Measurements from ENCODE around the gene BABAM2. TPM values are rescaled to one million over a fixed set of nuclear protein-coding genes. Genes with fewer than 3 reads are reported as not detected.
"Not testable (repeated sequence)": the region's sequence is repeated elsewhere in the genome, so short reads cannot be mapped to it uniquely, and the experiment has no call there.

Gene BABAM2
- total RNA-seq, 1 donor from 2014 or later: 34.6 TPM

DNA sequence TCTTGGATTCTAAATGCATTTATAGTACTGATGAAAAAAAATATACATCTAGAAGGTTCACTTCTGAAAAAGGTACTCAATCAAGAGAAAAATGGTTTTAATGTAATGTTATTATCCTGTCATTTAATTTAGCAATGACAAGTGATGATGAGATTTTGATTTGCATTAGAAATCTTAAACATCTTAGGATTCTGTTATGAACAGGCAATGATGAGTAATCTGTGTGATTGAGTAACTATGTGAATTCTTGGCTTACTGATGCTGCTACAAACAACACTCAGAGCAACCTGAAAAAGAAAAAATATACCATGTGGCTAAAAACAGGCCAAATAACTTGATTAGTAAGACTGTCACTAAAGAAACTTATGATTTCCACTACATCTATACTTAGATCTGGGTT, 30.4 kb upstream of the BABAM2 start:
- H4K20me1 ChIP-seq (ENCODE audit: low read depth): no peaks in the 10 kb centered on the region
- H3K27me3 ChIP-seq: no peaks in the 10 kb centered on the region
- no peaks in the 10 kb centered on the region for H3K79me2 ChIP-seq (ENCODE audit: low read depth)
- H3K4me3 ChIP-seq: no peak overlapping the region
- no peak overlapping the region for H2AFZ ChIP-seq (replicated peaks)
- peaks cover 8% of the 10 kb centered on the region for H3K9me3 ChIP-seq (ENCODE audit: low read depth)
- Mint-ChIP-seq H3K27me3 (ENCODE audit: insufficient read depth, low read depth) (peaks cover 2% of the 10 kb centered on the region), H3K27ac (no peak overlapping the region), H3K4me3 (no peak overlapping the region), H3K4me1 (peaks cover 2% of the 10 kb centered on the region), H3K9me3 (peaks cover 14% of the 10 kb centered on the region), H3K36me3 (no peaks in the 10 kb centered on the region)
- peaks cover 6% of the 10 kb centered on the region for H3K4me1 ChIP-seq
- no peak overlapping the region for H3K9ac ChIP-seq
- DNase-seq (ENCODE audit: low spot score): no peak
- no peak overlapping the region for H3K4me2 ChIP-seq
- H3F3A ChIP-seq (ENCODE audit: low read depth): peaks cover 3% of the 10 kb centered on the region
- no peak overlapping the region for H3K27ac ChIP-seq
- no peaks in the 10 kb centered on the region for H3K36me3 ChIP-seq
- TF ChIP-seq, protein P1, sequence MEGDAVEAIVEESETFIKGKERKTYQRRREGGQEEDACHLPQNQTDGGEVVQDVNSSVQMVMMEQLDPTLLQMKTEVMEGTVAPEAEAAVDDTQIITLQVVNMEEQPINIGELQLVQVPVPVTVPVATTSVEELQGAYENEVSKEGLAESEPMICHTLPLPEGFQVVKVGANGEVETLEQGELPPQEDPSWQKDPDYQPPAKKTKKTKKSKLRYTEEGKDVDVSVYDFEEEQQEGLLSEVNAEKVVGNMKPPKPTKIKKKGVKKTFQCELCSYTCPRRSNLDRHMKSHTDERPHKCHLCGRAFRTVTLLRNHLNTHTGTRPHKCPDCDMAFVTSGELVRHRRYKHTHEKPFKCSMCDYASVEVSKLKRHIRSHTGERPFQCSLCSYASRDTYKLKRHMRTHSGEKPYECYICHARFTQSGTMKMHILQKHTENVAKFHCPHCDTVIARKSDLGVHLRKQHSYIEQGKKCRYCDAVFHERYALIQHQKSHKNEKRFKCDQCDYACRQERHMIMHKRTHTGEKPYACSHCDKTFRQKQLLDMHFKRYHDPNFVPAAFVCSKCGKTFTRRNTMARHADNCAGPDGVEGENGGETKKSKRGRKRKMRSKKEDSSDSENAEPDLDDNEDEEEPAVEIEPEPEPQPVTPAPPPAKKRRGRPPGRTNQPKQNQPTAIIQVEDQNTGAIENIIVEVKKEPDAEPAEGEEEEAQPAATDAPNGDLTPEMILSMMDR (IDR thresholded peaks at IDR 0.05): no peak
- TF ChIP-seq EZH2phosphoT487 (IDR thresholded peaks at IDR 0.05) (no peak), EZH2 (IDR thresholded peaks at IDR 0.05) (no peak)

DNA sequence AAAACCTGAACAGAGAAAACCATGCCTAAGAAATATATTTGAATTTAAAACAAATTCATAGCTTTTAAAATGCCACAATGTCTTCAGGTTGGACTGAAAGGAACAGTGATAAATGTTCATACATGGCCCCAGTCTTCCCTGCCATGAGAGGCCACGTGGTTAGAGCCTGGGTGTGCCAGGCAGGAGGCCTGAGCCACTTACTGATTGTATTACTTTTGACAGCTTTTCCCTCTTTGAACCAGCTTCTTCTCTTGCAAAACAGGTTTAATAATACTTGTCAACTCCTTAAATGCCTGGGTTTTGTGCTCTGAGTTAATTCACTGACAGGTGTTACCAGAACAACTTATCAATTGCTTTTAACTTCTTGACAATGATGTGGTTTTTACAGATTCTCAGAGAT, 27.4 kb upstream of the BABAM2 start:
- no peak overlapping the region for H3K4me3 Mint-ChIP-seq
- H3K27ac ChIP-seq: no peak overlapping the region

DNA sequence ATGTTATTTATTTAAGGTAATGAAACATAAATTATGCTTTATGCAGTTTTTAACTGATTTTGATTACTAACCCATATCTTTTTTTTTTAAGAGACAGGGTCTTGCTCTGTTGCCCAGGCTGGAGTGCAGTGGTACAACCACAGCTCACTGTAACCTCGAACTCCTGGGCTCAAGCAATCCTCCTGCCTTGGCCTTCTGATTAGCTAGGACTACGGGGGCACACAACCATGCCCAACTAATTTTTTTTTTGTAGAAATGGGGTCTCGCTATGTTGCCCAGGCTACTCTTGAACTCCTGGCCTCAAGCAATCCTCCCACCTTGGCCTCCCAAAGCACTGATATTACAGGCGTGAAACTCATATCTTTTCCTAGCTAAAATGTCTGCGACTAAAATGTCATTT, 26.6 kb upstream of the BABAM2 start:
- not testable (repeated sequence) for H3K27ac ChIP-seq; H3K27me3 Mint-ChIP-seq (ENCODE audit: insufficient read depth, low read depth); H3K4me3 Mint-ChIP-seq; H3K27ac Mint-ChIP-seq; H3K9ac ChIP-seq; H3K36me3 ChIP-seq; H3K36me3 Mint-ChIP-seq; H3K4me1 ChIP-seq; H3K4me2 ChIP-seq; H3K4me3 ChIP-seq; H3K79me2 ChIP-seq (ENCODE audit: low read depth); H3K9me3 ChIP-seq (ENCODE audit: low read depth); H3K9me3 Mint-ChIP-seq; H4K20me1 ChIP-seq (ENCODE audit: low read depth); H3F3A ChIP-seq (ENCODE audit: low read depth); H2AFZ ChIP-seq (replicated peaks); DNase-seq (ENCODE audit: low spot score); H3K4me1 Mint-ChIP-seq
- H3K27me3 ChIP-seq: peaks cover 10% of the 10 kb centered on the region

More for the DNA sequence above, 27.4 kb upstream of the BABAM2 start:
- H3K27me3 ChIP-seq: peaks cover 10% of the 10 kb centered on the region
- DNase-seq (ENCODE audit: low spot score): no peak
- H3K4me1 Mint-ChIP-seq: peaks cover 2% of the 10 kb centered on the region
- no peak overlapping the region for H3K4me2 ChIP-seq
- no peak overlapping the region for H3K9ac ChIP-seq
- H3K4me3 ChIP-seq: no peak overlapping the region
- H3K36me3 Mint-ChIP-seq: no peaks in the 10 kb centered on the region
- no peaks in the 10 kb centered on the region for H3K79me2 ChIP-seq (ENCODE audit: low read depth)
- peaks cover 6% of the 10 kb centered on the region for H3K4me1 ChIP-seq
- peaks cover 2% of the 10 kb centered on the region for H3K27me3 Mint-ChIP-seq (ENCODE audit: insufficient read depth, low read depth)
- no peak for TF ChIP-seq EZH2 (IDR thresholded peaks at IDR 0.05)
- TF ChIP-seq, protein P1 (IDR thresholded peaks at IDR 0.05): no peak
- TF ChIP-seq EZH2phosphoT487 (IDR thresholded peaks at IDR 0.05): no peak
- no peaks in the 10 kb centered on the region for H3K36me3 ChIP-seq
- no peaks in the 10 kb centered on the region for H4K20me1 ChIP-seq (ENCODE audit: low read depth)
- H3K9me3 Mint-ChIP-seq: no peaks in the 10 kb centered on the region
- no peaks in the 10 kb centered on the region for H3K9me3 ChIP-seq (ENCODE audit: low read depth)
- no peak overlapping the region for H3K27ac Mint-ChIP-seq
- H3F3A ChIP-seq (ENCODE audit: low read depth): peaks cover 3% of the 10 kb centered on the region
- no peak overlapping the region for H2AFZ ChIP-seq (replicated peaks)

DNA sequence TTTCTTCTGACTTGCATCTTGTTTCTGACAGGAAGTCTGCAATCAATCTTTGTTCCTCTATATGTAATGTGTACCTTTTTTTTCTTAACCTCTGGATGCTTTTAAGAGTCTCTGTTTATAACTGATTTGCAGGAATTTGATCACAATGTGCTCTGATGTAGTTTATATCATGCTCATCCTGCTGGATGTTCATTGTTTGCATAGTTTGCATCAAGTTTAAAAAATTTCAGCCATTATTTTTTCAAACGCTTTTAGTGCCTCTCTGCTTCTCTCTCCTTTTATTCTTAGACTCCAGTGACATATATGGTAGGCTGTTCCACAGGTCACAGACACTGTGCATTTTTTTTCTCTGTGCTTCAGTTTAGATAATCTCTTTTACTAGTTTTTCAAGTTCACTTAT, 24.3 kb upstream of the BABAM2 start:
- no peak for DNase-seq (ENCODE audit: low spot score)
- no peaks in the 10 kb centered on the region for H3K9me3 ChIP-seq (ENCODE audit: low read depth)
- no peak overlapping the region for H3K4me3 ChIP-seq
- no peaks in the 10 kb centered on the region for H3K79me2 ChIP-seq (ENCODE audit: low read depth)
- peaks cover 2% of the 10 kb centered on the region for H3K27me3 Mint-ChIP-seq (ENCODE audit: insufficient read depth, low read depth)
- H3K9me3 Mint-ChIP-seq: no peaks in the 10 kb centered on the region
- TF ChIP-seq EZH2phosphoT487 (IDR thresholded peaks at IDR 0.05) (no peak), EZH2 (IDR thresholded peaks at IDR 0.05) (no peak)
- TF ChIP-seq, protein P1 (IDR thresholded peaks at IDR 0.05): no peak
- H4K20me1 ChIP-seq (ENCODE audit: low read depth): no peaks in the 10 kb centered on the region
- H3K36me3 Mint-ChIP-seq: no peaks in the 10 kb centered on the region
- H3K4me1 ChIP-seq: peaks cover 6% of the 10 kb centered on the region
- no peak overlapping the region for H3K27ac Mint-ChIP-seq
- H3K27me3 ChIP-seq: peaks cover 10% of the 10 kb centered on the region
- H2AFZ ChIP-seq (replicated peaks): no peak overlapping the region
- no peak overlapping the region for H3K27ac ChIP-seq
- no peak overlapping the region for H3K4me3 Mint-ChIP-seq
- H3K9ac ChIP-seq: no peak overlapping the region
- H3K4me2 ChIP-seq: no peak overlapping the region
- peaks cover 2% of the 10 kb centered on the region for H3K4me1 Mint-ChIP-seq
- H3F3A ChIP-seq (ENCODE audit: low read depth): peaks cover 3% of the 10 kb centered on the region
- H3K36me3 ChIP-seq: no peaks in the 10 kb centered on the region

Measured in neural progenitor cell (in vitro differentiated cells).